ENCODE measurements around the gene YEATS2.
A peak's percentile ranks its signal among the peaks of the same experiment; 100 is the strongest.
"Not testable (repeated sequence)": the region's sequence is repeated elsewhere in the genome, so short reads cannot be mapped to it uniquely, and the experiment has no call there.

YEATS2 gene

GRCh38 chr3:183718012-183718411, 20.4 kb downstream of the YEATS2 start:
- no peak for DNase-seq

GRCh38 chr3:183725387-183725786, 27.8 kb downstream of the YEATS2 start:
- DNase-seq: no peak

- no peak for DNase-seq
Measured at GRCh38 chr3:183728204-183728603, 30.6 kb downstream of the YEATS2 start.

- no peak for DNase-seq
Measured at GRCh38 chr3:183730361-183730760, 32.8 kb downstream of the YEATS2 start.

GRCh38 chr3:183731611-183732010, 34.0 kb downstream of the YEATS2 start:
- DNase-seq: no peak

GRCh38 chr3:183733553-183733952, 36.0 kb downstream of the YEATS2 start:
- no peak for DNase-seq

- DNase-seq: no peak
Measured at GRCh38 chr3:183734750-183735494, 37.3 kb downstream of the YEATS2 start.

- no peak for DNase-seq
Measured at GRCh38 chr3:183737116-183737515, 39.5 kb downstream of the YEATS2 start.

- DNase-seq: not testable (repeated sequence)
Measured at GRCh38 chr3:183740154-183740553, 42.6 kb downstream of the YEATS2 start.

- DNase-seq: no peak
Measured at GRCh38 chr3:183743231-183743630, 45.6 kb downstream of the YEATS2 start.

GRCh38 chr3:183745300-183746098, 47.9 kb downstream of the YEATS2 start:
- DNase-seq: no peak

- DNase-seq: no peak
Measured at GRCh38 chr3:183754052-183754451, 56.5 kb downstream of the YEATS2 start.

GRCh38 chr3:183762304-183762703, 64.7 kb downstream of the YEATS2 start:
- no peak for DNase-seq

- DNase-seq: no peak
Measured at GRCh38 chr3:183764847-183765731, 67.5 kb downstream of the YEATS2 start.

GRCh38 chr3:183766107-183766506, 68.5 kb downstream of the YEATS2 start:
- no peak for DNase-seq

- DNase-seq: peak; percentile 72
Measured at GRCh38 chr3:183766745-183767606, 69.4 kb downstream of the YEATS2 start.

GRCh38 chr3:183768114-183768513, 70.5 kb downstream of the YEATS2 start:
- no peak for DNase-seq

GRCh38 chr3:183769453-183769852, 71.9 kb downstream of the YEATS2 start:
- no peak for DNase-seq

GRCh38 chr3:183774631-183775030, 77.0 kb downstream of the YEATS2 start:
- no peak for DNase-seq

GRCh38 chr3:183775781-183776180, 78.2 kb downstream of the YEATS2 start:
- peak; percentile 25 for DNase-seq

GRCh38 chr3:183776451-183776850, 78.9 kb downstream of the YEATS2 start:
- DNase-seq: not testable (repeated sequence)

- DNase-seq: no peak
Measured at GRCh38 chr3:183777016-183777618, 79.5 kb downstream of the YEATS2 start.
